ENCODE data around the gene EFS.

EFS gene

DNA sequence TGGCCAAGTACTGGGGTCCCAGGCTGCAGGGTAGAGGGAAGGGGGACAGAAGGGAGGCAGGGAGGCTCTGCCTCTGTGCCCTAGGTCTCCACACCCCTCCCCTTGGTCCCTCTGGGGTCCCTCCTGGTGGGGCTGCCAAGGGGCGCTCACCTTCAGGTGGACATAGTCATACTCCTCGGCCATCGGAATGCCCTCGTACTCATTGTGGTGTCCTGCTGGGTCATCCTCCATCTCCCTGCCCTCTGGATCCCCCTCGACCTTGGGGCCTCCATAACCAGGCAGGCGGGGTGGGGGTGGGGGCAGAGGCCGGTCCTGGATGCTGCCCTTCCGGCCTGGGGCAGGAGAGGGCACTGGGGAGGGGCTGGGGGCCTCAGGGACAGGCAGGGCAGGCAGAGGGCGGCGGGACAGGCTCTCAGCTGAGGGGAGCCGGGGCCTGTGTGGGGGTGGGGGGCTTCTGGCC, 5.8 kb downstream of the EFS start:
- ChIA-PET POLR2A (interaction anchor here (1.7 to 1.9 kb wide), 2 partner anchors 38 to 73 kb away, joined by 4 to 12 read pairs; partner anchors contain the start of gene PABPN1), CTCF (interaction anchor here (2.3 kb wide), 1 partner anchor 21 kb away, joined by 11 read pairs; no protein-coding TSS in a partner anchor)
- DNase-seq (ENCODE audit: extremely low spot score): no peak
- TF ChIP-seq BHLHE40 (IDR thresholded peaks at IDR 0.05; ENCODE audit: borderline replicate concordance): no peak
- TF ChIP-seq FOXA1 (IDR thresholded peaks at IDR 0.05): no peak
- no peak for TF ChIP-seq L3MBTL2 (conservative IDR thresholded peaks at IDR 0.05)
- no peak for TF ChIP-seq TARDBP (IDR thresholded peaks at IDR 0.05)
- TF ChIP-seq CTBP1 (IDR thresholded peaks at IDR 0.05; ENCODE audit: borderline replicate concordance): no peak
- TF ChIP-seq SUZ12 (IDR thresholded peaks at IDR 0.05): no peak
- TF ChIP-seq NFRKB (IDR thresholded peaks at IDR 0.05): no peak
- TF ChIP-seq, protein P1, sequence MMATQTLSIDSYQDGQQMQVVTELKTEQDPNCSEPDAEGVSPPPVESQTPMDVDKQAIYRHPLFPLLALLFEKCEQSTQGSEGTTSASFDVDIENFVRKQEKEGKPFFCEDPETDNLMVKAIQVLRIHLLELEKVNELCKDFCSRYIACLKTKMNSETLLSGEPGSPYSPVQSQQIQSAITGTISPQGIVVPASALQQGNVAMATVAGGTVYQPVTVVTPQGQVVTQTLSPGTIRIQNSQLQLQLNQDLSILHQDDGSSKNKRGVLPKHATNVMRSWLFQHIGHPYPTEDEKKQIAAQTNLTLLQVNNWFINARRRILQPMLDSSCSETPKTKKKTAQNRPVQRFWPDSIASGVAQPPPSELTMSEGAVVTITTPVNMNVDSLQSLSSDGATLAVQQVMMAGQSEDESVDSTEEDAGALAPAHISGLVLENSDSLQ (IDR thresholded peaks at IDR 0.05): no peak
- no peak for TF ChIP-seq ARNT (IDR thresholded peaks at IDR 0.05)
- TF ChIP-seq ZNF384 (IDR thresholded peaks at IDR 0.05): no peak
- no peak for TF ChIP-seq LEF1 (IDR thresholded peaks at IDR 0.05; ENCODE audit: borderline replicate concordance)
- TF ChIP-seq SP1 (IDR thresholded peaks at IDR 0.05): no peak
- no peak for TF ChIP-seq HDGF (IDR thresholded peaks at IDR 0.05; ENCODE audit: borderline replicate concordance)
- no peak for TF ChIP-seq ELF4 (IDR thresholded peaks at IDR 0.05)

DNA sequence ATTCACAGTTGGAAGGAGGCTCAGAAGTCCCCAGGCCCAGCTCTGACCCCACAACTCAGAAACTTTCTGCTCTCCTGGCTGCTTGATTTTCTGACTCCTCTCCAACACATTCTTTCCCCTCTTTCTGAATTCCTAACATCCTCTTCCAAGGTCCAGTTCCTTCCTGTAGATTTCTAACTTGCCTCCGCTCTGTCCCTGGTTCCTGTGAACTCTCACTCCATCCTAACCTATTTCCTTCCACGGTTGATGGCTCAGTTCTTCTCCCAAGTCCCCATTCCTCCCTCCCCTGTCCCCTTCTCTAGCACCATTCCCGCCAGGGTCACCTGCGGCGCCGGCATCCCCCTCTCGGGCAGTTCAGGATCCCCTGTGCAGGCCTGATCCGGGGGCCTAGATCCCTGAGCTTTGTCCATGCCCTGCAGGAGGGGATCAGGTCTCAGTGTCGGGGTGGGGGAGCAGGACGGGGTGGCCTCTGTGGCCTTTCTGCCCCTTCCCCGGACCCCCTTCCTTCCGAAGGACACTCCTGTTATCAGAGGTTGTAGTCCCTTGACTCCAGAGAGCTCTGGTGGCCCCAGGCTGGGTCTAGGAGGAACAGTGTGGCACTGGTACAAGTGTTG, 6.3 kb downstream of the EFS start:
- CTCF ChIA-PET: interaction anchor here (2.3 kb wide), 1 partner anchor 21 kb away, joined by 11 read pairs; no protein-coding TSS in a partner anchor
- POLR2A ChIA-PET: no interaction called here
- no peak for TF ChIP-seq TARDBP (IDR thresholded peaks at IDR 0.05)
- TF ChIP-seq L3MBTL2 (conservative IDR thresholded peaks at IDR 0.05): no peak
- no peak for TF ChIP-seq SP1 (IDR thresholded peaks at IDR 0.05)

DNA sequence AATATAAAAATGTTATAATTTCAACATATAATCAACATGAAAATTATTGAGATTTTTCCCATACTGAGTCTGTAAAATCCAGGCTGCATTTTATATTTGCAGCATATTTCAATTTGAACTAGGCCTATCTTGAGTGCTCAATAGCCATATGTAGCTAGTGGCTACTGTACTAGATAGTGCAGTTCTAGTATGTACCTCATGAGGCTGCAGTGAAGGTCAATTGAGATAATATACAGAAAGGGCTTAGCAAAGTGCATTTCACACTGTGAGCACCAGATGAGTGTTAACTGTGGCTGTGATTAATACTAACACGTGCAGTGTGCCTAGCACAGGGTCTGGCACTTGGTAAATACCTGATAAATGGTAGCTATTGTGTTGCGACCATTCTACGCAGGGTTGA, 6.9 kb downstream of the EFS start:
- ChIA-PET CTCF (no interaction called here), POLR2A (no interaction called here)
- DNase-seq (ENCODE audit: extremely low spot score): no peak
- TF ChIP-seq FOXM1 (IDR thresholded peaks at IDR 0.05; ENCODE audit: borderline replicate concordance) (no peak), FOXK2 (IDR thresholded peaks at IDR 0.05) (no peak), HDGF (IDR thresholded peaks at IDR 0.05; ENCODE audit: borderline replicate concordance) (no peak)

More for the DNA sequence above, 6.3 kb downstream of the EFS start:
- DNase-seq (ENCODE audit: extremely low spot score): no peak

DNA sequence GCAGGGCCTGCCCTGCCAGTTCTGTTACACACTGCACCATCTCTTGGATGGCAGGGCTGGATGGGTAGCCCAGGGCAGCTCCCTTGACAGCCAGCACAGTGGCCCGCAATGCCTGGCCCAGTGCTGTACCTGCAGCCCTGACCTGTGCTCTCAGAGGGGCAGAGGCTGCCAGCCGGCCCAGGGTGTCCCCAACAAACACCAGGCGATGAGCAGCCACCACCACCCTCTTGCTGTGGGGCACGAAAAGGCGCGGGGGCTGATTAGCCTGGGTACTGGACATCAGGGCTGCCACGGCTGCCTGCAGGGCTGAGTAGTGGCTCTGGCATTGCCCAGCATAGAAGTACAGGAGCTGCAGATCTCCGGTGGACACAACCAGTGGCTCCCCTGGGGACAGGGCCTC, 7.7 kb downstream of the EFS start:
- CTCF ChIA-PET: no interaction called here
- POLR2A ChIA-PET: no interaction called here
- DNase-seq (ENCODE audit: extremely low spot score): no peak
- no peak for TF ChIP-seq FOXM1 (IDR thresholded peaks at IDR 0.05; ENCODE audit: borderline replicate concordance)
- no peak for TF ChIP-seq L3MBTL2 (conservative IDR thresholded peaks at IDR 0.05)
- no peak for TF ChIP-seq NFRKB (IDR thresholded peaks at IDR 0.05)
- no peak for TF ChIP-seq CTBP1 (IDR thresholded peaks at IDR 0.05; ENCODE audit: borderline replicate concordance)
- no peak for TF ChIP-seq SUZ12 (IDR thresholded peaks at IDR 0.05)
- TF ChIP-seq LEF1 (IDR thresholded peaks at IDR 0.05; ENCODE audit: borderline replicate concordance): no peak
- no peak for TF ChIP-seq TARDBP (IDR thresholded peaks at IDR 0.05)
- no peak for TF ChIP-seq ZNF384 (IDR thresholded peaks at IDR 0.05)
- TF ChIP-seq, protein P1 (IDR thresholded peaks at IDR 0.05): no peak
- no peak for TF ChIP-seq BHLHE40 (IDR thresholded peaks at IDR 0.05; ENCODE audit: borderline replicate concordance)

DNA sequence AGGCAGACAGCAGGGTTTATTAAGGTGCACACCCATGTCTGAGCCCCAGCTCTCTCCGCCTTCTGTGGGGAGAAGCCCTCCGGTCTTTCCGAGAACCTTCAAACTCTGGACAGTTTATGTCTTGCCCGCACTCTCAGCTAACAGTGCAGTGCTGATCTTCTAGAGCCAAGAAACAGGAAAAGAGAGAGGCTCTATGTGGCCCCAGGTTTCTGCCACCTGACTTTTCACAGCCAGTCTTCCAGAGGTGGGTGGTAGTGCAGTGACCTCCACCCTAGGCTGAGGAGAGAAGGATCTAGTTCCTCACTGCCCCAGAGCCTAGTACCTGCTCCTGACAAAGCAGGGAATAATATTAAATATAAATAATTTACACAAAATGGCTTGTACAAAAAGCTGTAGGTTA, 8.3 kb downstream of the EFS start:
- no peak for DNase-seq (ENCODE audit: extremely low spot score)
- POLR2A ChIA-PET: no interaction called here
- CTCF ChIA-PET: no interaction called here
- no peak for TF ChIP-seq FOXA1 (IDR thresholded peaks at IDR 0.05)
- TF ChIP-seq SP1 (IDR thresholded peaks at IDR 0.05): no peak
- TF ChIP-seq NFRKB (IDR thresholded peaks at IDR 0.05): no peak
- no peak for TF ChIP-seq ELF4 (IDR thresholded peaks at IDR 0.05)
- no peak for TF ChIP-seq FOXM1 (IDR thresholded peaks at IDR 0.05; ENCODE audit: borderline replicate concordance)
- no peak for TF ChIP-seq CTBP1 (IDR thresholded peaks at IDR 0.05; ENCODE audit: borderline replicate concordance)

DNA sequence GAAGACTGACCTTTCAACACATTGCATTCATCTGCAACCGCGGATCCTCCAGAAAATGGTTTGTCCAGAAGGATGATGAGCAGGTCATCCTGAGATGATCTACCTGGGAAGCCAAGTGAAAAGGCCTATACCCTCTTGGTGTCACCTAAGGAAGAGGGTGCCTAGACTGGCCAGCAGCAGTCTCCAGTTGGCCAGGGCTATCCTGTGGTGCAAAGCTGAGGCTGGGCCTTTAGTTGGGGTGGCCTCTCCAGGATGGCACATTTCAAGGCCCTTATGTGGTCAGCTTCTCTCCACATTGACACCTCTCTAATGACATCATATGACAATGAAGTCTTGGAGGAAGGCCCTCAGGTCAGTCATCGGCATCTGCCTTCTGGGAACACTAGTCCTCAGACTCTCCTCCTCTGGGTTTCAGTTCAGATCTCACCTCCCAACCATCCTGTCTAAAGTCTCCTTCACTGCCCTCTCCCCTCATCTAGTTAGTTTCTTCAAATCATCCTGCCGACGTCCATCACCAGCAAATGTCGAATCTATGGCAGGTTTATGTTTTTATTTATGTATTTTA, 9.0 kb downstream of the EFS start:
- DNase-seq (ENCODE audit: extremely low spot score): no peak
- TF ChIP-seq SUZ12 (IDR thresholded peaks at IDR 0.05): no peak
- TF ChIP-seq L3MBTL2 (conservative IDR thresholded peaks at IDR 0.05): no peak
- TF ChIP-seq SP1 (IDR thresholded peaks at IDR 0.05): no peak
- ChIA-PET CTCF (no interaction called here), POLR2A (no interaction called here)

DNA sequence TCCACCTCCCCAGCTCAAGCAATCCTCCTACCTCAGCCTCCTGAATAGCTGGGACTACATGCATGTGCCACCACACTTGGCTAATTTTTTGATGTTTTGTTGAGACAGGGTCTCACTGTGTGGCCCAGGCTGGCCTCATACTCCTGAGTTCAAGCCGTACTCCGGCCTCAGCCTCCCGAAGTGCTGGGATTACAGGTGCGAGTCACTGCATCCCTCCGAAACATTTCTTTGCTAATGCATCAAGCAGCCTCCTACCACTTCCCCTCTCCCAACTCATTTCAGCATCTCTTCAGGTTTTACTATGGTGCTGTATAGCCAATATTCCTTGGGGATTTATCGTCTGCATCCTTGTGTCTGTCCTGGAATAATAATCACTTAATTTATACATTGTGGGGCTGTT, 10.0 kb downstream of the EFS start:
- POLR2A ChIA-PET: interaction anchor here (1.1 to 4.3 kb wide), 3 partner anchors 13 to 33 kb away, joined by 4 to 18 read pairs (median 4); partner anchors contain the start of gene PABPN1
- DNase-seq (ENCODE audit: extremely low spot score): no peak
- no peak for TF ChIP-seq HDGF (IDR thresholded peaks at IDR 0.05; ENCODE audit: borderline replicate concordance)
- TF ChIP-seq FOXA1 (IDR thresholded peaks at IDR 0.05): no peak
- no peak for TF ChIP-seq TARDBP (IDR thresholded peaks at IDR 0.05)
- TF ChIP-seq SUZ12 (IDR thresholded peaks at IDR 0.05): no peak
- TF ChIP-seq NFRKB (IDR thresholded peaks at IDR 0.05): no peak
- TF ChIP-seq ELF4 (IDR thresholded peaks at IDR 0.05): no peak
- TF ChIP-seq ZNF384 (IDR thresholded peaks at IDR 0.05): no peak
- TF ChIP-seq LEF1 (IDR thresholded peaks at IDR 0.05; ENCODE audit: borderline replicate concordance): no peak
- TF ChIP-seq L3MBTL2 (conservative IDR thresholded peaks at IDR 0.05): no peak
- no peak for TF ChIP-seq BHLHE40 (IDR thresholded peaks at IDR 0.05; ENCODE audit: borderline replicate concordance)
- TF ChIP-seq SP1 (IDR thresholded peaks at IDR 0.05): no peak
- CTCF ChIA-PET: interaction anchor here (0.5 kb wide), 1 partner anchor 20 kb away, joined by 3 read pairs; no protein-coding TSS in a partner anchor
